ENCODE results near the gene ALDH3A2.
"Not testable (repeated sequence)": the region's sequence is repeated elsewhere in the genome, so short reads cannot be mapped to it uniquely, and the experiment has no call there.

ALDH3A2 gene

DNA sequence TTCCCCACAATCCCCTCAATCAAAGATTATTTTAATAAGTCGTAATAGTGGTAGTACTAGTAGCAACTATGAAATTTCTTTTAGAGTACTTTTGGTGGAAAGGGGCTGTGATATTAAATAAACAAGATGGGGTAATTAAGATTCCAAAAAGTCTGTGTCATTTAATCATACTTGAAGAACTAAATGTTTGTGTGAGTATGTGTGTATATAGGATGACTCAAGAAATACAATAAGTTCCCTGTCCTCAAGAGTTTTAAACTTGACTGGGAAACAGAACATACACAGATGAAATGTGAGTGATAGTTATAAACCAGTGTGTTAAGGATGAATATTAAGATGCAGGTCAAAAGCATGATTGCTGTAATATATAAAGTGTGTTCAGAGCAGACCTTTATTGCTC is 2.3 kb downstream of the ALDH3A2 start:
- no peak for DNase-seq (ENCODE audit: low read depth)

DNA sequence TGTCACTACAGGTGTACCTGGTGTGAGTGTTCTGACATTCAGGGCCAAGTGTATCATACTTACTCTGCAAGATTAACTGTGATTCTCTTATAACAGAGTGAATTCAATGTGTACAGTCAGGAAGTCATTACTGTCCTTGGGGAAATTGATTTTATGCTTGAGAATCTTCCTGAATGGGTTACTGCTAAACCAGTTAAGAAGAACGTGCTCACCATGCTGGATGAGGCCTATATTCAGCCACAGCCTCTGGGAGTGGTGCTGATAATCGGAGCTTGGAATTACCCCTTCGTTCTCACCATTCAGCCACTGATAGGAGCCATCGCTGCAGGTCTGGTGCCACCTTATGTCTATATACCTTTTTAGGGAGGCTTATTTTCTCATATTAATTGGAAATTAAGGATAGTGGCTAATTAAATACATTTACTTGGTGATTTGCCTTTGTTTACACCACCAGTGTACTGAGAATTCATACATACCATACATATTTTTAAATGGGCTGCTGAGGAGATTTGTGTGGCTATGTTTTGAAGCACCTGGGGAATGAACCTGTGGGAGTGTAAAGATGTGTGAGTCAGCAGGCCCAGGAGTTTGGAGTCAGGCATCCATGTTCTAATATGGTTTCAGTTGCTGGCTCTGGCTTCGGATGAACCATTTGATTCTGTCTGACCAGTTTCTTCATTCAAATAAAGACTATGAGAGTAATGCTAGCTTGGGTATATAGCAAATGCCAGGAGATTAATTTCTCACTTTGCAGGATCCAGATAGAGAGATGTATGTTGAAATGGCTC is 3.1 kb downstream of the ALDH3A2 start:
- DNase-seq (ENCODE audit: low read depth) = no peak

DNA sequence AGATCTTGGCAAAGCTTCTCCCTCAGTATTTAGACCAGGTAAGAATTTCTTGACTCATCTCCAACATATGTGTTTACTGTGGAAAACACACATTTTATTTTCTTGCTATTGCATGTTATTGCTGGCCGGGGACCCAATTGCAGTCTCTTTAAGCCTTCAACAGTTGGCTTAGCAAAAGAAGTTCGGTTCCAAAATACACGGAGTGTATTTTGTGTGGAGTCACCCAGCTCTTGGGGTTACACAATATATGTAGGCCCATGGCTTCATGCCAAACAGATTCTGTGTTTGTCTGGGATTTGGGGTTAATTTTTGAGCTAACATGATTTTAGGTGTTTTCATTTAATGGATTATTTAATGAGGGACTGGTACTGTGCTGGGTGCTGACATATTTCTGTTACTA is 4.0 kb downstream of the ALDH3A2 start:
- no peak for DNase-seq (ENCODE audit: low read depth)

DNA sequence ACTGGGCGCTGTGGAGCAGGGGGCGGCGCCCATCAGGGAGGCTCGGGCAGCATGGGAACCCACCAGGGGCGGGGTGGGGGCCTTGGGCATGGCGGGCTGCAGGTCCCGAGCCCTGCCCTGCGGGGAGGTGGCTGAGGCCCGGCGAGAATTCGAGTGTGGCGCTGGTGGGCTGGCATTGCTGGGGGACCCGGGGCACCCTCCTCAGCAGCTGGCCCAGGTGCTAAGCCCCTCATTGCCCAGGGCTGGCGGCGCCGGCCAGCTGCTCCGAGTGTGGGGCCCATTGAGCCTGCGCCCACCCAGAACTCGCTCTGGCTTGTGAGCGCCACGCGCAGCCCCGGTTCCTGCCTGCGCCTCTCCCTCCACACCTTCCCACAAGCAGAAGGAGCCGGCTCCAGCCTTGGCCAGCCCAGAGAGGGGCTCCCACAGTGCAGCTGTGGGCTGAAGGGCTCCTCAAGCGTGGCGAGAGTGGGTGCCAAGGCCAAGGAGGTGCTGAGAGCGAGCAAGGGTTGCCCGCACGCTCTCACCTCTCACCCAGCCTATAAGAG is 5.9 kb downstream of the ALDH3A2 start:
- DNase-seq (ENCODE audit: low read depth) = no peak

DNA sequence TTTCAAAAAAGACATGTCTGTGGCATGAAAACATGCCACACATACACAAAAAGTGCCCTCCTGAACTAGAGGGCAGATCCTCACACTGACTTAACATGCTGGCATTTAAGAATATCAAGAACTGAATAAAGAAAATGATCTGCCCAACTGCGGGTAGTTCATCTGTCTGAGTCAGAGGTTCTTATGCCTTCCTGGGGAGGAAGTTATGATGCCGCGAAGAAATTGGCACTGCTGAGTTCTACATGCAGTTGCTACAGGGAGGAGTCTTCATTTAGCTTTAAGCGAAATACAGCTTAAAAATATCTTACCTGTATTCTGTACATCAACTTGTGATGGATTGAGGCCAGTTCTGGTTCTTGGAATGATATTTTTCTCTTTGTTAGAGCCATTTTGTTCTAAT is 6.3 kb downstream of the ALDH3A2 start:
- no peak for DNase-seq (ENCODE audit: low read depth)

DNA sequence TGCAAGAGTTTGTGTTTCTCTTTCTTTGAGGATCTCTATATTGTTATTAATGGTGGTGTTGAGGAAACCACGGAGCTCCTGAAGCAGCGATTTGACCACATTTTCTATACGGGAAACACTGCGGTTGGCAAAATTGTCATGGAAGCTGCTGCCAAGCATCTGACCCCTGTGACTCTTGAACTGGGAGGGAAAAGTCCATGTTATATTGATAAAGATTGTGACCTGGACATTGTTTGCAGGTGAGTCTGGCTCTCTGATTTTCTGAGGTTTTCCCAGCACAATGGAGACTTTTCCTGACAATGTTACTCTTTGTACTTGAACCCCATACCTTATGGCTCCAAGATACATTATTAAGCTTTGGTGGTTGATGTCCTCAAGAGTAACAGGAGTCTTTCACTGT is 7.8 kb downstream of the ALDH3A2 start:
- DNase-seq (ENCODE audit: low read depth) = no peak

DNA sequence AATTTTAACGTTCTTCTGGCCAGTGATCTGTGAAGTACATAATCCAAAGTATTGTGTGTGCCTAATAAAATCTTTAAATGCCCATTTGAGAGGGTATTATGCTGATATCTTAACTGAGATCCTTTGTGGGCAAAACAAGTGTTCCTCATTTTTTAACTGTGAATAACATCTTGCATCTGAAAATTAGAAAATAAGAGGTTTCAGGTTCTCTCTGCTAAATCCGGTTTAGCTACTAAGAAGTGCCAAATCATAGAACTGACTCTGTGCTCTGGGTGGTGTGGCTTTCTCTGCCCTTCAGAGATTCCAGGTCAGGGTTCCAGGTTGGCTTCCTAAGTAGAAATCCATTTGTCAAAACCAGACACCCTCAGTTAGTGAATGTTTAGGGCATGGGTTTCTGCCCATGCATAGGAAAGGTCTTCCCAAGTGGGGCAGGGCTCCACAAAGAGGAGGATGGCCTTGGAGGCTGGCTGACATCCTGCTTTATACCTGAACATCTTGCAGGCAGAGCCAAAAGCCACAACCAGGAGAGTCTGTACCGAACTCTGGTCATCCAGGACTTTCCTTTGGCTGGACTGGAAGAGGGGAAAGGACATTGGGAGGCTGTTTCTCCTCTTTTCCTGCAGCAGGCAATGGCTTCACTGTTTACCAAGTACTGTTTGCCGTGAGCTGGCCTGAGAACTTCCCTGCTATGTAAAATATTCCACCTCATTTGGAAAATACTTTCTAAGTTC is 8.5 kb downstream of the ALDH3A2 start:
- DNase-seq (ENCODE audit: low read depth) = no peak

DNA sequence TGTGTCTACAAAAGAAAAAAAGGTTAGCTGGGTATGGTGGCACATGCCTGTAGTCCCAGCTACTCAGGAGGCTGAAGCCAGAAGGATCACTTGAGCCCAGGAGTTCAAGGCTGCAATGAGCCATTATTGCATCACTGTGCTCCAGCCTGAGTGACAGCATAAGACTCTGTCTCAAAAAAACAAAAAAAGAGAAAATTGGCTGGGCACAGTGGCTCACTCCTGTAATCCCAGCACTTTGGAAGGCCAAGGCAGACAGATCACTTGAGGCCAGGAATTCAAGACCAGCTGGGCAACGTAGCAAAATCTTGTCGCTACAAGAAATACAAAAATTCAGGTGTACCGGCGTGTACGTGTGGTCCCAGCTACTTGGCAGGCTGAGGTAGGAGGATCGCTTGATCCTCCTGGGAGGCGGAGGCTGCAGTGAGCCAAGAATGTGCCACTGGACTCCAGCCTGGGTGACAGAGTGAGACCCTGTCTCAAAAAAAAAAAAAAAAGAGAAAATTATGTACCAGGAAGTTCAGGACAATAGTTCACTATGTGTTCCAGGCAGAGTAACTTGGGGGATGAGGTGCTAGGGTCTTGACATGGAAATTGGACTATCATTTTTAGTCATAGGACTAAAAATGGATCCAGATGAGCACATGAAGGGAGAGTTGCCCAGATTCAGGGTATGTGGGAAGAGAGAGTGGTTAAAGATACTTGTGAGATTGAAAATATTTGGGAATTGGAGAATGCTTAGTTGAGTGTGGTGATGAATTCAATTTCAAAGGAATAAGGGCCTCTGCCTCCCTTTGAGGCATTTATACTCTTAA is 11.0 kb downstream of the ALDH3A2 start:
- no peak for DNase-seq (ENCODE audit: low read depth)

DNA sequence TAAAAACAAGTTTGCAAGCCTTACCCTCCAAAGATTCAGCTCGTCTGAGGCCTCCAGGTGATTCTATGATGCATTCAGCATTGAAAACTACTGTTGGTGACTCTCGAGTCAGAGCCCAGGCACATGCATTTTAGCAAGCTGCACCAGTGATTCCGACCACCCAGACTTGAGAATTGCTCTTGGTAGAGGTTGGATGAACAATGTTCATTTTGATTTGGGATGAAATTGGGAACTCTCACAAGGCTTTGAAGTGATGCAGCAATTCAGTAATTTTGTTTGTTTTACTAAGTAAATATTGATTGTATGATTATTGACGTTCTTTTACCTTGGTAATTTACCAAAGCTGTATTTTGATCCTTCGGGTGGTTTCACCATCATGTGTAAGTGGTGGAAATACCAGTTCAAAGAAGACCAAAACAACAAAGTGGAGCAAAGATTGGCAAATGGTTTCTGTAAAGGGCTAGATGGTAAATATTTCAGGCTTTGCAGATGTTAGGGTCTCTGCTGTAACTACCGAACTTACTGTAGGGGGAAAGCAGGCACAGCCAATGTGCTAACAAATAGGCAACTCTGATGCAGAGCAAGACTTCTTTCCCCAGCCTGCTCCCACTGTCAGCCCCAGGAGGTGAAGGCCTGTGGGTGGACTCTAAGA is 11.8 kb downstream of the ALDH3A2 start:
- no peak for DNase-seq (ENCODE audit: low read depth)

DNA sequence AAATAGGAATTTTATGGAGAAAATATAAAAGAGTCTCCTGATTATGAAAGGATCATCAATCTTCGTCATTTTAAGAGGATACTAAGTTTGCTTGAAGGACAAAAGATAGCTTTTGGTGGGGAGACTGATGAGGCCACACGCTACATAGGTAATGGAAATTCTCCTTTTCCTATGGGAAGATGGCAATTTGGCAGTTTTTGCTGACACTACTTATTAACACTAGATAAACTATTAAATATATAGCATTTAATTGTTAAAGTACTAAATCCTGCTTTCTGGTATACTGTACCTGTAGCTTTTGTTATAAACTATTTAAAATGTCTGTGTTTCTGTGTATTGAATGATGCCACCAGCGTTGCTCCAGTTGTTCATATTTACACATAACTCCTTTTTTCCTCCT is 12.6 kb downstream of the ALDH3A2 start:
- DNase-seq (ENCODE audit: low read depth) = no peak

DNA sequence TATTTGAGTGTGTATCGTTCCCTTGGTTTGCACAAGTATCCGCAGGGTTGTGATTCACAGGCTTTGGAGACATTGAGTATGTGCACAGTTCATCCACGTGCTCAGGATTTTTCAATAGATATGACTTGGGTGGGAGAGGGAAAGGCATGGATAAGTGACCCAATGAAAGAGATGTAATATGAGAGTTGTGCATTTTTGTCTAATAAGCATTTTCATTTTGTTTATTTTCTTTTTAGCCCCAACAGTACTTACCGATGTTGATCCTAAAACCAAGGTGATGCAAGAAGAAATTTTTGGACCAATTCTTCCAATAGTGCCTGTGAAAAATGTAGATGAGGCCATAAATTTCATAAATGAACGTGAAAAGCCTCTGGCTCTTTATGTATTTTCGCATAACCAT is 14.5 kb downstream of the ALDH3A2 start:
- no peak for DNase-seq (ENCODE audit: low read depth)

DNA sequence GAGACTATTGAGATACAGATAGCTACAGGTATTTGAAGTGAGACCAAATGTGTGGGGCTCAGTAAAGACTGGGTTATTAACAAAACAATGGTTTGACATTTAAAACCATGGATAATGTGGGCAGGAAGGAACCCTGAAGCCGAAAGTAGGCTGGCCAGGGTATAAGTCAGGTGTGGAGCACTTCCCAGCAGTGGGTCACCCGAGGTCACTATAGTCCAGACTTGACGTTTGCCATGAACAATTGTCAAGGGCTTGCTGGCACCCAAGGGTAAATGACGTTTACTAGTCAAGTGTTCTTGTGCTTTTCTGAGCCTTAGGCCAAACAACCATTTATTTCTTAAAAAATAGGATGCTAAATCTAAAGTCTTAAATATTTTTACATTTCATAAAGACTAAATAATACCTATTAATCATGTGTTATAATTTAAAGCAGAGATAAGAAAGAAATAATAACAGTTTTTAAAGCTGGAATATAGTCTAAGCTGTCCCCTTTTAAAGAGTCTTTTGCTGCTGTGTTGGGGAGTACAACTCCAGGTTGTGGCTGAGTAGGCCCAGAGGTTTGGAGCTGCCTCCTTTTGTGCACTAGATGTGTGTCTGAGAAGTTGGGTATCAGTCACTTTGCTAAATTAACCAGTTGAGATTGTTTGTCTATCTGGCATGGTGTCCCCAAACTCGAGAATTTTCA is 15.7 kb downstream of the ALDH3A2 start:
- DNase-seq (ENCODE audit: low read depth) = no peak

DNA sequence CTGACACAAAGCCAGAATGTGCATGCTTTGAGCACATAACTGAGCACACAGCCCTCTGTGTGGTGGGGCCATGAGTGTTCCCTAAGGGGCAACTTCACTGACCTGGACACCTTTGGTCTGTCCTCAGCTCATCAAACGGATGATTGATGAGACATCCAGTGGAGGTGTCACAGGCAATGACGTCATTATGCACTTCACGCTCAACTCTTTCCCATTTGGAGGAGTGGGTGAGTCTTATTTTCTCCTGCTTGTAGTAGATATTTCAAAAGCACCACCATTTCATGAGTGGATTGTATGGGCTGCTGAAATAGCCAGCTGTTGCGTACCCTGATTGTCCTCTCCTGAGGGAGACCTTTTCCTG is 16.2 kb downstream of the ALDH3A2 start:
- no peak for DNase-seq (ENCODE audit: low read depth)

DNA sequence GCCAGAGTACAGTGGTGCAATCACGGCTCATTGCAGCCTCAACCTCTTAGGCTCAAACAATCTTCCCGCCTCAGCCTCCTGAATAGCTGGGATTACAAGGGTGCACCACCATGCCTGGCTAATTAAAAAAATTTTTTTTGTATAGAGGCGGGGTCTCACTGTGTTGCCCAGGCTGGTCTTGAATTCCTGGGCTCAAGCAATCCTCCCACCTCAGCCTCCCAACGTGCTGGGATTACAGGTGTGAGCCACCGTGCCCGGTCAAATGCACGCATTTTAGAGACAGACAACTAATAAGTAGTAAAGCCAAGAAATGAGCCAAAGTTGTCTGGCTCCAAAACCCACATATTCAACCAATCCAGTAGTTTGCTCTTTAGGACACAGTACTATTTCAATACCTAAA is 21.1 kb downstream of the ALDH3A2 start:
- DNase-seq (ENCODE audit: low read depth) = not testable (repeated sequence)

DNA sequence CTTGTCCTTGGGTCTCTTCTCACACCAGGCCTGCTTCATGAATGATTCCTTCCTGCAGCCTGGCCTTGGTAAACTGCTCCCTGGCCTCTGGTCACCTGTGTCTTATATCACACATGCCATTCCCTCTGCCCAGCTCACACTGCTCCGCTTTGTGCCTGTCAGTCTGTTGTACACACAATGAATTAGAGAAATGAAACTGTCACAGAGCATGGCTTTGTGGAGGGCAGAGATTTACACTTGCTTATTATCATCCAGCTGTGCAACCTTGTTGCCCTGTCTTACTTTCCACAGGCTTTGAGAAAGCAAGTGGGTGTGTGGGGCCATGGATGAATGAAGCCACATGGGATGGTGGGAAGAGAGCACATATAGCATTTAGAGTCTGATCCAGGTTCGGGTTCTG is 22.4 kb downstream of the ALDH3A2 start:
- no peak for DNase-seq (ENCODE audit: low read depth)

DNA sequence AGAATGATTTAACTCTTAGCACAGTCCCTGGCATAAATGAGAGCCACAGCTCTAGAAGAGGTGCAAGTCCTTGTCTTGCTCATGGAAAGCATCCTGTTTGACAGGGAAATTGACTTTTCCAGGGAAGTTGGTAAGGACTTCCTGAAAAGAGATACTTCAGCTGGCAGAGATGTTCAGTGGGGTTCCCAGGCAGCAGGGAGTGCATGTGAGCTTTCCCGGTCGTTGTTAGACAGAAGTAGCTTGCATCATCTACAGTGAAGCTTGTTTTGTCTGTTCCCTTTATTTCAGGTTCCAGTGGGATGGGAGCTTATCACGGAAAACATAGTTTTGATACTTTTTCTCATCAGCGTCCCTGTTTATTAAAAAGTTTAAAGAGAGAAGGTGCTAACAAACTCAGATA is 22.9 kb downstream of the ALDH3A2 start:
- DNase-seq (ENCODE audit: low read depth) = no peak

DNA sequence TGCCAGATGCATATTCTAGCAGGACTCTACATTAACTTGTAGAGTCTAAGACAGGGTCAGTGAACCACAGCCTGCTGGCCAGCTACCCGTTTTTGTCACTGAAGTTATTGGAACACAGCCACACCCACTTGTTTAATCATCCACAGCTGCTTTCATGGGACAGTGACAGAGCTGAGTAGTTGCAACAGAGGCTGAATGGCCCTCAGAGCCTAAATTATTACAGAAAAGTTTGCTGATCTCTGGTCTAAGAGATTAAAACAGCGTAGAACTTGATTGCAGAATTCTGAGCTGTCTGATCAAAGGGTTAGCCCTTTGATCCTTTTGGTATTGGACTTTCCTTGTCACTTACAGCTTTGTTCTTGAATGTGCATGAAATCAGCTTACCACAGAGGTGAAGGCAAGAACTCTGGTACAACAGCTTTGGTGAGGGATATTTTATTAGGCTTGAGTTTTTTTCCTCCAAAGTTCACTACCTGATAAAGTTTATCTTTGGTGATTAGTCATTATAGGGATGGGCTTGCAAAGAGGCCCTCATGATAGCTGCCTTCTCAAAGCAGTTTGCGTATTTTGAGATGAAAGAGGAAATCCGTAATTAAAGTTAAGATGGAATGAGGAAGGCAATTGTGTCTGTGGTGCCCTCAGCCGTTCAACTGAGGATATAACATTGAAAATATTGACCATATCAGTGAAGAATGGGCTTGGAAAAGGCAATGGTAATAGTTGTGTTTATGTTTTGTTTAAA is 23.6 kb downstream of the ALDH3A2 start:
- no peak for DNase-seq (ENCODE audit: low read depth)

DNA sequence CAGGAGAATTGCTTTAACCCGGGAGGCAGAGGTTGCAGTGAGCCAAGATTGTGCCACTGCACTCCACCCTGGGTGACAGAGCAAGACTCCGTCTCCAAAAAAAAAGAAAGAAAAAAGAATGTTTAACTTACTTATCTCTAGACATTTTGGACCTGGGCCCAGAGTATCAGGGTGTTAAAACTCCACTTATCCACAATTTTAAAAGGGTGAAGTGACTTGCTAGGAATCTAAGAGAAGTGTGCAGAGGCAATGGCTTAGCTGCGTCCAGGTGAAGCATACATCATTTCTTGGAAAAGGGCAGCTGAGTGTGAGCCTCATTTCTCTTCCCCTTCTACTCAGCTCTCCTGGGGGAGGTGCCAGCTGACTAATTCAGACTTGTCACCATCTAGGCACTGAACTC is 25.1 kb downstream of the ALDH3A2 start:
- no peak for DNase-seq (ENCODE audit: low read depth)

DNA sequence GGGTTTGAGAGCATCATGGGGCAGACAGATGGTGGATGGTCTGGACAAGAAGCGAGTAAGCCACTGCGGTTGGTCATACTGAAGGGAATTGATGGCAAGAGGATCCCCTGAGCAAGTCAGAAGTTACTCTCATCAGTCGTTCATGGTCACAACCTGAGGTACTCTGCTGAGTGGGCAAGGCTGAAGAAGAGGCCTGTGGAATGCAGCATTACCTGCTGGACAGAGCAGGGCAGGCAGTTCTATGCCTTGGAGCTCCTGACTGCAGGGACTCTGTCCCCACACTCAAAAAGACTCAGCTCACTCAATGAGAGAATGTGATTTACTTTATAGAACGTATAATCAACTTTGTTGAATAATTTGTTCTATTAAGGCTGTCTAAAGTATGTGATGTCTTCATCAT is 28.3 kb downstream of the ALDH3A2 start:
- no peak for DNase-seq (ENCODE audit: low read depth)

DNA sequence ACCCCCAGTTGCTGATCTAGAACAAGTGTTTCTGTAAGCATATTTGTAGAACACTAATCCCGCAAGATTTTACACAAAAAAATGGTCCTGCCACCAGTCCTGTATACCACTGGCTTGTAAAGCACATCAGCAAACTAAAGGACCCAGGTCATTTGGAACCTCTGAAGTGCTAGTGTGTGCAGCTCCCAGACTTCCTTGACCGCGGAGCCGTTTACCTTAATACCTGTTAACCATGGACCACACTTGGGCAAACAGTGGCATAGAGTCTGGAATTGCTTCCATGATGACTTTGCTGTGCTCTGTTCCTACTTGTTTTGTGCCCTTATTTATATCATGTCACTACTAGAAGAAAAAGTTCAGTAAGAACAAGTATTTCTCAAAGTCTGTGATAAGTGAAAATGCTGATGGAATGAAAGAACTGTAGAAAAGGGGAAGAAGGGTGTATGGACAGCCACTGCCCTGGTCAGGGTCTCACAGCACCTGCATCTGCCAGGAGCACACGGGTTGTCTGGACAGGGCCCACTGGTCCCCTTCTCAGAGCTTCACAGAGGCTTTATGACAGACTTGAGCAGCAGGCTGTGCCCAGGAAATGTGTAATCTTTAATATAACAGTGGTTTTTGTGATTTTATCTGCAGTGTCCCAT is 29.3 kb downstream of the ALDH3A2 start:
- DNase-seq (ENCODE audit: low read depth) = no peak
